Loucy (cell line): Measurements from ENCODE around the gene KRT24.

Experiments used
- H2AFZ ChIP-seq: fragments of 200-600 bp; sonication (generic); 2 replicates; pipeline ENCODE4 v1.6.0; 2016; ENCODE audit warnings: antibody characterized with exemption, mild to moderate bottlenecking, low read length, moderate library complexity
- H3F3A ChIP-seq: fragments of 200-600 bp; 2 replicates; pipeline ENCODE4 v1.6.0; 2016; ENCODE audit warnings: antibody characterized with exemption, low read depth, mild to moderate bottlenecking
- H3K27me3 ChIP-seq: fragments of 200-600 bp; sonication (generic); 2 replicates; pipeline ENCODE4 v1.6.1; 2014; ENCODE audit warnings: low read length, mild to moderate bottlenecking; ENCODE audit not compliant: insufficient read depth, poor library complexity, severe bottlenecking
- H3K36me3 ChIP-seq: fragments of 200-600 bp; sonication (generic); 2 replicates; pipeline ENCODE4 v1.6.1; 2016; ENCODE audit warnings: low read length; ENCODE audit not compliant: insufficient read depth
- H3K4me1 ChIP-seq: fragments of 200-600 bp; sonication (generic); 2 replicates; pipeline ENCODE4 v1.5.1; 2014; ENCODE audit warnings: low read length, mild to moderate bottlenecking; ENCODE audit not compliant: insufficient read depth, poor library complexity, severe bottlenecking
- H3K4me2 ChIP-seq: fragments of 200-600 bp; sonication (generic); 2 replicates; pipeline ENCODE4 v1.6.0; 2014; ENCODE audit warnings: antibody characterized with exemption, low read length, low read depth, mild to moderate bottlenecking; ENCODE audit not compliant: poor library complexity, severe bottlenecking
- H3K4me3 ChIP-seq: fragments of 200-600 bp; sonication (generic); 2 replicates; pipeline ENCODE4 v1.5.1; 2014; ENCODE audit warnings: low read length, mild to moderate bottlenecking, mixed read lengths; ENCODE audit not compliant: poor library complexity, severe bottlenecking
- H3K79me2 ChIP-seq: fragments of 200-600 bp; sonication (generic); 2 replicates; pipeline ENCODE4 v1.6.1; 2014; ENCODE audit warnings: low read length; ENCODE audit not compliant: insufficient read depth
- H3K9ac ChIP-seq: fragments of 200-600 bp; sonication (generic); 2 replicates; pipeline ENCODE4 v1.6.0; 2014; ENCODE audit warnings: mild to moderate bottlenecking, low read depth, low read length, moderate library complexity; ENCODE audit not compliant: poor library complexity, severe bottlenecking
- H3K9me2 ChIP-seq: fragments of 200-600 bp; sonication (generic); replicated peaks from 2 replicates; pipeline ENCODE4 v1.6.1; 2016; ENCODE audit warnings: low read depth, low read length, mixed read lengths
- H3K9me3 ChIP-seq: fragments of 200-600 bp; sonication (generic); 2 replicates; pipeline ENCODE4 v1.6.1; 2014; ENCODE audit warnings: mild to moderate bottlenecking, antibody characterized with exemption, low read length, low read depth; ENCODE audit not compliant: insufficient read depth
- H4K20me1 ChIP-seq: fragments of 200-600 bp; sonication (generic); 2 replicates; pipeline ENCODE4 v1.6.0; 2014; ENCODE audit warnings: antibody characterized with exemption, low read length, mild to moderate bottlenecking; ENCODE audit not compliant: insufficient read depth, poor library complexity, severe bottlenecking
- CTCF ChIP-seq: fragments of 200-600 bp; sonication (generic); conservative IDR thresholded peaks from 2 replicates; pipeline ENCODE4 v1.5.1; 2014; ENCODE audit warnings: mild to moderate bottlenecking, antibody characterized with exemption, low read length
- EZH2phosphoT487 ChIP-seq: fragments of 200-600 bp; IDR thresholded peaks from 2 replicates; pipeline ENCODE4 v1.6.1; 2018; ENCODE audit warnings: antibody characterized with exemption, mild to moderate bottlenecking, moderate library complexity, borderline replicate concordance

Gene KRT24

GRCh38 chr17:40664582-40665333 is 38.8 kb downstream of the KRT24 start, which contains the start of gene KRT222:
KRT222 (minus strand) TSS chr17:40665177; CDS start chr17:40665099, 78 bp downstream.
- Histone ChIP-seq H3K79me2 (no peaks in the 10 kb centered on the region), H3K36me3 (no peaks in the 10 kb centered on the region), H3K4me2 (no peak within 1 kb of the TSS), H2AFZ (no peak within 1 kb of the TSS), H3K4me1 (no peaks in the 10 kb centered on the region), H4K20me1 (no peaks in the 10 kb centered on the region), H3K4me3 (no peak within 1 kb of the TSS), H3K9me2 (no peaks in the 10 kb centered on the region), H3K9me3 (no peaks in the 10 kb centered on the region), H3K27me3 (peaks cover 12% of the 10 kb centered on the region), H3K9ac (no peak within 1 kb of the TSS), H3F3A (no peaks in the 10 kb centered on the region)
- TF ChIP-seq CTCF (no peak), EZH2phosphoT487 (no peak)

GRCh38 chr17:40663252-40663651 is 40.3 kb downstream of the KRT24 start:
- H3K9ac ChIP-seq: no peak overlapping the region
- no peaks in the 10 kb centered on the region for H3K9me3 ChIP-seq
- H3K36me3 ChIP-seq: no peaks in the 10 kb centered on the region
- H2AFZ ChIP-seq: peak overlapping the region; percentile 23; the same call in 1 of the 2 replicates
- no peaks in the 10 kb centered on the region for H3K79me2 ChIP-seq
- H4K20me1 ChIP-seq: no peaks in the 10 kb centered on the region
- H3K4me1 ChIP-seq: no peaks in the 10 kb centered on the region
- TF ChIP-seq EZH2phosphoT487 (no peak), CTCF (no peak)
- no peak overlapping the region for H3K4me3 ChIP-seq
- H3K9me2 ChIP-seq: no peaks in the 10 kb centered on the region
- H3K4me2 ChIP-seq: no peak overlapping the region
- peaks cover 12% of the 10 kb centered on the region for H3K27me3 ChIP-seq
- no peaks in the 10 kb centered on the region for H3F3A ChIP-seq

GRCh38 chr17:40659911-40660310 is 43.6 kb downstream of the KRT24 start:
- no peak overlapping the region for H3K4me3 ChIP-seq
- no peaks in the 10 kb centered on the region for H3F3A ChIP-seq
- H3K4me2 ChIP-seq: no peak overlapping the region
- H3K79me2 ChIP-seq: no peaks in the 10 kb centered on the region
- H4K20me1 ChIP-seq: no peaks in the 10 kb centered on the region
- H3K9me2 ChIP-seq: no peaks in the 10 kb centered on the region
- no peak overlapping the region for H3K9ac ChIP-seq
- no peaks in the 10 kb centered on the region for H3K9me3 ChIP-seq
- TF ChIP-seq CTCF: no peak
- TF ChIP-seq EZH2phosphoT487: no peak
- H3K4me1 ChIP-seq: no peaks in the 10 kb centered on the region
- no peaks in the 10 kb centered on the region for H3K36me3 ChIP-seq
- no peak overlapping the region for H2AFZ ChIP-seq
- peaks cover 12% of the 10 kb centered on the region for H3K27me3 ChIP-seq
